Measurements from ENCODE around the gene SIGLEC1.

DNA sequence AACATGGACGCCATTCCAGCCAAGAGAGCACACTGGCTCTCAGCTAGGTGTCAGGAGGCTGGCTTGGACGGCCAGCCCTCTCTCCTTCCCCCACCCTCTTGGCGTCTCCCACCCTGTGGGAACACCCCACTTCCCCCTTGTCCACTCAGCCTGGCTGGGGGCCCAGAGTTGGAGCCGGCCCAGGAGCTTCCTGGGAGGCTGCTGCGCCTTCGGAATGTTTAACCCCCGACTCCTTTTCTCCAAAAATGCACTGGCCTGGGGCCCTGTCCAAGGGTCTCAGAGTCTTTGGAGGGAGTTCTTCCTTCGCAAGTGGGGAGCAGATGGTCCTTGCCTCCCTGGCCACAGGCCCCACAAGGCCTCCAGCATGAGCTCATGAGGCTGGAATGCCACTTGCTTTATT lies 34.7 kb downstream of the SIGLEC1 start:
- no peak for TF ChIP-seq EZH2 (IDR thresholded peaks at IDR 0.05; ENCODE audit: low read length, missing control alignments)
- TF ChIP-seq, protein P1, sequence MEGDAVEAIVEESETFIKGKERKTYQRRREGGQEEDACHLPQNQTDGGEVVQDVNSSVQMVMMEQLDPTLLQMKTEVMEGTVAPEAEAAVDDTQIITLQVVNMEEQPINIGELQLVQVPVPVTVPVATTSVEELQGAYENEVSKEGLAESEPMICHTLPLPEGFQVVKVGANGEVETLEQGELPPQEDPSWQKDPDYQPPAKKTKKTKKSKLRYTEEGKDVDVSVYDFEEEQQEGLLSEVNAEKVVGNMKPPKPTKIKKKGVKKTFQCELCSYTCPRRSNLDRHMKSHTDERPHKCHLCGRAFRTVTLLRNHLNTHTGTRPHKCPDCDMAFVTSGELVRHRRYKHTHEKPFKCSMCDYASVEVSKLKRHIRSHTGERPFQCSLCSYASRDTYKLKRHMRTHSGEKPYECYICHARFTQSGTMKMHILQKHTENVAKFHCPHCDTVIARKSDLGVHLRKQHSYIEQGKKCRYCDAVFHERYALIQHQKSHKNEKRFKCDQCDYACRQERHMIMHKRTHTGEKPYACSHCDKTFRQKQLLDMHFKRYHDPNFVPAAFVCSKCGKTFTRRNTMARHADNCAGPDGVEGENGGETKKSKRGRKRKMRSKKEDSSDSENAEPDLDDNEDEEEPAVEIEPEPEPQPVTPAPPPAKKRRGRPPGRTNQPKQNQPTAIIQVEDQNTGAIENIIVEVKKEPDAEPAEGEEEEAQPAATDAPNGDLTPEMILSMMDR (conservative IDR thresholded peaks at IDR 0.05 in 1 of 2, IDR thresholded peaks at IDR 0.05 in 1 of 2; ENCODE audit: low read depth in 1 of 2, low read length in 2 of 2): no peak

All from fibroblast of lung (primary cell).